ENCODE measurements around the gene TASOR2. TPM values are rescaled to one million over a fixed set of nuclear protein-coding genes. Genes with fewer than 3 reads are reported as not detected.

Gene TASOR2
- polyA plus RNA-seq, 1 experiment, result 27.1 TPM

GRCh38 chr10:5723692-5724091, 39.1 kb downstream of the TASOR2 start:
- Histone ChIP-seq H3K27me3 (ENCODE audit: control insufficient read depth, insufficient read depth, low read length) (no peaks in the 10 kb centered on the region), H3K4me3 (ENCODE audit: low read depth, low read length) (no peak overlapping the region), H3K36me3 (ENCODE audit: control insufficient read depth, insufficient read depth, low read length) (no peaks in the 10 kb centered on the region; the same call in 1 of the 2 replicates)
- ChIA-PET POLR2A (no interaction called here), CTCF (interaction anchor here (1.1 kb wide), 1 partner anchor 50 kb away, joined by 3 read pairs; no protein-coding TSS in a partner anchor)
- TF ChIP-seq CTCF (IDR thresholded peaks at IDR 0.05; ENCODE audit: insufficient read depth, low read depth, low read length), result no peak
- no peak for DNase-seq (ENCODE audit: low read depth)

- TF ChIP-seq CTCF (IDR thresholded peaks at IDR 0.05; ENCODE audit: insufficient read depth, low read depth, low read length), result no peak
- Histone ChIP-seq H3K36me3 (ENCODE audit: control insufficient read depth, insufficient read depth, low read length) (peaks cover 4% of the 10 kb centered on the region), H3K4me3 (ENCODE audit: low read depth, low read length) (no peak overlapping the region), H3K27me3 (ENCODE audit: control insufficient read depth, insufficient read depth, low read length) (no peaks in the 10 kb centered on the region)
- DNase-seq (ENCODE audit: low read depth), result no peak
- ChIA-PET CTCF (interaction anchor here (1.1 kb wide), 1 partner anchor 11 kb away, joined by 3 read pairs; no protein-coding TSS in a partner anchor), POLR2A (no interaction called here)
Measured at GRCh38 chr10:5730766-5731165, 46.1 kb downstream of the TASOR2 start.

GRCh38 chr10:5731559-5731958, 46.9 kb downstream of the TASOR2 start:
- no peak overlapping the region for H3K4me3 ChIP-seq (ENCODE audit: low read depth, low read length)
- no peaks in the 10 kb centered on the region for H3K27me3 ChIP-seq (ENCODE audit: control insufficient read depth, insufficient read depth, low read length)
- H3K36me3 ChIP-seq (ENCODE audit: control insufficient read depth, insufficient read depth, low read length), result peaks cover 4% of the 10 kb centered on the region
- CTCF ChIA-PET, result no interaction called here
- DNase-seq (ENCODE audit: low read depth), result no peak
- no peak for TF ChIP-seq CTCF (IDR thresholded peaks at IDR 0.05; ENCODE audit: insufficient read depth, low read depth, low read length)
- POLR2A ChIA-PET, result no interaction called here

- TF ChIP-seq CTCF (IDR thresholded peaks at IDR 0.05; ENCODE audit: insufficient read depth, low read depth, low read length), result no peak
- Histone ChIP-seq H3K4me3 (ENCODE audit: low read depth, low read length) (no peak overlapping the region), H3K36me3 (ENCODE audit: control insufficient read depth, insufficient read depth, low read length) (peaks cover 4% of the 10 kb centered on the region), H3K27me3 (ENCODE audit: control insufficient read depth, insufficient read depth, low read length) (no peaks in the 10 kb centered on the region)
- CTCF ChIA-PET, result no interaction called here
- DNase-seq (ENCODE audit: low read depth), result no peak
- POLR2A ChIA-PET, result no interaction called here
Measured at GRCh38 chr10:5732141-5732540, 47.5 kb downstream of the TASOR2 start.

Other genes with a start within 250 kb of the TASOR2 start
- gene CALML5, start 185.3 kb upstream of the TASOR2 start, polyA plus RNA-seq (2011; rRNA removed), result not detected in 2 replicates
- not detected in 2 replicates for gene CALML3, start 159.9 kb upstream of the TASOR2 start, polyA plus RNA-seq (2011; rRNA removed)
- 6.3 and 8.6 TPM in 2 replicates for gene ASB13, start 18.2 kb upstream of the TASOR2 start, polyA plus RNA-seq (2011; rRNA removed)
- 148 and 225 TPM in 2 replicates for gene GDI2, start 128.6 kb downstream of the TASOR2 start, polyA plus RNA-seq (2011; rRNA removed)
- 5.2 and 7.4 TPM in 2 replicates for gene ANKRD16, start 205.1 kb downstream of the TASOR2 start, polyA plus RNA-seq (2011; rRNA removed)
- 61.8 and 82.5 TPM in 2 replicates for gene FBH1, start 205.4 kb downstream of the TASOR2 start, polyA plus RNA-seq (2011; rRNA removed)